Liver (tissue), 3 donors: Measurements from ENCODE around the gene CDK19.

ENCODE experiments used
- ATF3 ChIP-seq: IDR thresholded peaks from 2 replicates; pipeline ENCODE4 v1.6.1; 2016; ENCODE audit warnings: antibody characterized with exemption
- CTCF ChIP-seq: fragments of 150-350 bp; IDR thresholded peaks from 2 replicates; pipeline ENCODE4 v1.5.1; 2017; ENCODE audit warnings: improper control_type of control experiment, low read depth, low read length; ENCODE audit not compliant: missing input control
- EGR1 ChIP-seq, 2 donors: IDR thresholded peaks; 2 replicates each; pipeline ENCODE4 v1.6.1; 2016 to 2018; ENCODE audit warnings: antibody characterized with exemption in 2 of 2, low read depth in 2 of 2
- FOXA1 ChIP-seq: IDR thresholded peaks from 2 replicates; pipeline ENCODE4 v1.6.1; 2016; ENCODE audit warnings: antibody characterized with exemption
- GABPA ChIP-seq, 2 donors: IDR thresholded peaks in 1 of 2; conservative IDR thresholded peaks in 1 of 2; 2 replicates each; pipeline ENCODE4 v1.6.1; 2016; ENCODE audit warnings: antibody characterized with exemption in 2 of 2, mild to moderate bottlenecking in 1 of 2, moderate library complexity in 1 of 2
- HNF4G ChIP-seq: IDR thresholded peaks from 2 replicates; pipeline ENCODE4 v1.6.1; 2016; ENCODE audit warnings: antibody characterized with exemption
- JUND ChIP-seq, 2 donors: IDR thresholded peaks; 2 replicates each; pipeline ENCODE4 v1.6.1; 2016; ENCODE audit warnings: antibody characterized with exemption in 2 of 2
- MAX ChIP-seq: IDR thresholded peaks from 2 replicates; pipeline ENCODE4 v1.6.1; 2016; ENCODE audit warnings: antibody characterized with exemption
- RAD21 ChIP-seq, 2 donors: IDR thresholded peaks; 2 replicates each; pipeline ENCODE4 v1.6.1; 2016; ENCODE audit warnings: antibody characterized with exemption in 2 of 2, mild to moderate bottlenecking in 2 of 2
- SP1 ChIP-seq: IDR thresholded peaks from 2 replicates; pipeline ENCODE4 v1.6.1; 2018; ENCODE audit warnings: antibody characterized with exemption, mild to moderate bottlenecking
- TAF1 ChIP-seq: conservative IDR thresholded peaks from 2 replicates; pipeline ENCODE4 v1.6.1; 2016; ENCODE audit warnings: antibody characterized with exemption, mild to moderate bottlenecking
- YY1 ChIP-seq: IDR thresholded peaks from 2 replicates; pipeline ENCODE4 v1.6.1; 2016; ENCODE audit warnings: antibody characterized with exemption, mild to moderate bottlenecking
- TF ChIP-seq, protein P1 (sequence below): IDR thresholded peaks from 2 replicates; pipeline ENCODE4 v1.6.1; 2016; ENCODE audit warnings: antibody characterized with exemption, mild to moderate bottlenecking
- donor health status: healthy.
- donor health status: healthy.

- no peak for TF ChIP-seq RAD21 (IDR thresholded peaks at IDR 0.05)
- TF ChIP-seq, protein P1, sequence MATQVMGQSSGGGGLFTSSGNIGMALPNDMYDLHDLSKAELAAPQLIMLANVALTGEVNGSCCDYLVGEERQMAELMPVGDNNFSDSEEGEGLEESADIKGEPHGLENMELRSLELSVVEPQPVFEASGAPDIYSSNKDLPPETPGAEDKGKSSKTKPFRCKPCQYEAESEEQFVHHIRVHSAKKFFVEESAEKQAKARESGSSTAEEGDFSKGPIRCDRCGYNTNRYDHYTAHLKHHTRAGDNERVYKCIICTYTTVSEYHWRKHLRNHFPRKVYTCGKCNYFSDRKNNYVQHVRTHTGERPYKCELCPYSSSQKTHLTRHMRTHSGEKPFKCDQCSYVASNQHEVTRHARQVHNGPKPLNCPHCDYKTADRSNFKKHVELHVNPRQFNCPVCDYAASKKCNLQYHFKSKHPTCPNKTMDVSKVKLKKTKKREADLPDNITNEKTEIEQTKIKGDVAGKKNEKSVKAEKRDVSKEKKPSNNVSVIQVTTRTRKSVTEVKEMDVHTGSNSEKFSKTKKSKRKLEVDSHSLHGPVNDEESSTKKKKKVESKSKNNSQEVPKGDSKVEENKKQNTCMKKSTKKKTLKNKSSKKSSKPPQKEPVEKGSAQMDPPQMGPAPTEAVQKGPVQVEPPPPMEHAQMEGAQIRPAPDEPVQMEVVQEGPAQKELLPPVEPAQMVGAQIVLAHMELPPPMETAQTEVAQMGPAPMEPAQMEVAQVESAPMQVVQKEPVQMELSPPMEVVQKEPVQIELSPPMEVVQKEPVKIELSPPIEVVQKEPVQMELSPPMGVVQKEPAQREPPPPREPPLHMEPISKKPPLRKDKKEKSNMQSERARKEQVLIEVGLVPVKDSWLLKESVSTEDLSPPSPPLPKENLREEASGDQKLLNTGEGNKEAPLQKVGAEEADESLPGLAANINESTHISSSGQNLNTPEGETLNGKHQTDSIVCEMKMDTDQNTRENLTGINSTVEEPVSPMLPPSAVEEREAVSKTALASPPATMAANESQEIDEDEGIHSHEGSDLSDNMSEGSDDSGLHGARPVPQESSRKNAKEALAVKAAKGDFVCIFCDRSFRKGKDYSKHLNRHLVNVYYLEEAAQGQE = no peak
- no peak for TF ChIP-seq CTCF
- no peak for TF ChIP-seq JUND (IDR thresholded peaks at IDR 0.05)
- TF ChIP-seq YY1 = no peak
- TF ChIP-seq MAX = no peak
- no peak for TF ChIP-seq EGR1 (IDR thresholded peaks at IDR 0.05; ENCODE audit: low read depth in 2 of 2)
- TF ChIP-seq ATF3 = no peak
- TF ChIP-seq TAF1 = no peak
- TF ChIP-seq SP1 = no peak
- TF ChIP-seq GABPA (IDR thresholded peaks at IDR 0.05 in 1 of 2, conservative IDR thresholded peaks at IDR 0.05 in 1 of 2) = no peak
- no peak for TF ChIP-seq FOXA1
- no peak for TF ChIP-seq HNF4G
Observed at GRCh38 chr6:110656492-110656891, 158.8 kb downstream of the CDK19 start.
